MCF 10A (cell line): ENCODE measurements around the gene C1orf50. TPM values are rescaled to one million over a fixed set of nuclear protein-coding genes. Genes with fewer than 3 reads are reported as not detected.
A peak's percentile ranks its signal among the peaks of the same experiment; 100 is the strongest.

Experiments
- BruUV-seq: library from RNA; stranded (reverse); fragments of 400-500 nt; replicated peaks from 2 replicates; lab custom pipeline; 2021; lab: Mats Ljungman, UMichigan
- CTCF ChIA-PET: fragments of 300-600 bp; sonication (Branson Sonifier 250); formaldehyde crosslinking; extraction: SDS; loops from one replicate; lab custom pipeline; 2021; ENCODE audit warnings: antibody characterized with exemption, inconsistent platforms; lab: Yijun Ruan, JAX
- POLR2A ChIA-PET: fragments of 300-600, 350-650 bp; sonication (Branson Sonifier 250); formaldehyde crosslinking; extraction: SDS; loops from one replicate; lab custom pipeline; 2020; ENCODE audit warnings: antibody characterized with exemption, inconsistent platforms; lab: Yijun Ruan, JAX
- DNase-seq: peaks from one replicate; pipeline ENCODE4 v3.0.0-alpha.2; 2018; ENCODE audit not compliant: unreplicated experiment
- H3K27ac Mint-ChIP-seq: one replicate; pipeline ENCODE4 v1.8.0; 2022; ENCODE audit warnings: mild to moderate bottlenecking, low read depth, mixed read lengths; ENCODE audit not compliant: unreplicated experiment
- H3K27me3 Mint-ChIP-seq: one replicate; pipeline ENCODE4 v1.8.0; 2022; ENCODE audit warnings: mixed read lengths; ENCODE audit not compliant: insufficient read depth, unreplicated experiment
- H3K36me3 Mint-ChIP-seq: one replicate; pipeline ENCODE4 v1.8.0; 2022; ENCODE audit warnings: mild to moderate bottlenecking, moderate library complexity, mixed read lengths; ENCODE audit not compliant: insufficient read depth, unreplicated experiment
- H3K4me1 Mint-ChIP-seq: one replicate; pipeline ENCODE4 v1.8.0; 2022; ENCODE audit warnings: mixed read lengths; ENCODE audit not compliant: insufficient read depth, unreplicated experiment
- H3K4me3 Mint-ChIP-seq: one replicate; pipeline ENCODE4 v1.8.0; 2022; ENCODE audit warnings: mild to moderate bottlenecking, moderate library complexity, mixed read lengths; ENCODE audit not compliant: unreplicated experiment
- H3K9me3 Mint-ChIP-seq: one replicate; pipeline ENCODE4 v1.8.0; 2022; ENCODE audit warnings: mixed read lengths; ENCODE audit not compliant: unreplicated experiment
- CTCF ChIP-seq: fragments of 200-600 bp; IDR thresholded peaks from one replicate; pipeline ENCODE4 v1.8.0; 2022; ENCODE audit warnings: antibody characterized with exemption, mild to moderate bottlenecking; ENCODE audit not compliant: unreplicated experiment
- intact Hi-C: fragments of 100-400 bp; cut with micrococcal nuclease; formaldehyde crosslinking; loops from 2 replicates; pipeline ENCODE4 v1.14.1; 2022
- total RNA-seq: library from RNA; stranded (reverse); gene quantifications from 2 replicates; pipeline ENCODE4 v1.2.3, GENCODE V29; 2022

C1orf50 gene
- total RNA-seq, 1 experiment from 2014 or later, result 11.7 TPM

GRCh38 chr1:42817976-42818375 lies 50.9 kb downstream of the C1orf50 start:
- BruUV-seq, result no TSS peak
- ChIA-PET CTCF (no interaction called here), POLR2A (interaction anchor here (0.8 to 11.5 kb wide), 7 partner anchors 9 to 136 kb away, joined by 3 to 88 read pairs (median 4); partner anchors contain the start of genes C1orf50, P3H1, YBX1 and ZNF691)
- intact Hi-C loops, result no loop called here
- Mint-ChIP-seq H3K4me1 (peaks cover 21% of the 10 kb centered on the region), H3K4me3 (peak overlapping the region; percentile 71), H3K36me3 (peaks cover 10% of the 10 kb centered on the region), H3K27me3 (no peaks in the 10 kb centered on the region), H3K27ac (no peak overlapping the region), H3K9me3 (no peaks in the 10 kb centered on the region)
- DNase-seq, result no peak
- TF ChIP-seq CTCF, result no peak

- ChIA-PET POLR2A (interaction anchor here (0.7 to 11.5 kb wide), 4 partner anchors 9 to 1149 kb away, joined by 3 to 88 read pairs (median 6); partner anchors contain the start of gene ZNF691), CTCF (interaction anchor here (1.7 kb wide), 1 partner anchor 26 kb away, joined by 6 read pairs; the partner anchor contains the start of gene ZNF691)
- BruUV-seq, result no TSS peak
- H3K4me1 Mint-ChIP-seq, result peaks cover 19% of the 10 kb centered on the region
- H3K9me3 Mint-ChIP-seq, result no peaks in the 10 kb centered on the region
- peaks cover 11% of the 10 kb centered on the region for H3K36me3 Mint-ChIP-seq
- intact Hi-C loops, result no loop called here
- no peak overlapping the region for H3K4me3 Mint-ChIP-seq
- no peak for DNase-seq
- no peak overlapping the region for H3K27ac Mint-ChIP-seq
- no peaks in the 10 kb centered on the region for H3K27me3 Mint-ChIP-seq
- no peak for TF ChIP-seq CTCF
Observed at GRCh38 chr1:42820813-42821212, 53.8 kb downstream of the C1orf50 start.

- intact Hi-C loops, result no loop called here
- POLR2A ChIA-PET, result interaction anchor here (0.6 to 11.5 kb wide), 3 partner anchors 8 to 209 kb away, joined by 3 to 88 read pairs (median 7); partner anchors contain the start of gene ZNF691
- no peak overlapping the region for H3K4me3 Mint-ChIP-seq
- peaks cover 11% of the 10 kb centered on the region for H3K4me1 Mint-ChIP-seq
- H3K27me3 Mint-ChIP-seq, result no peaks in the 10 kb centered on the region
- no peak overlapping the region for H3K27ac Mint-ChIP-seq
- peaks cover 9% of the 10 kb centered on the region for H3K36me3 Mint-ChIP-seq
- no peak for DNase-seq
- no peaks in the 10 kb centered on the region for H3K9me3 Mint-ChIP-seq
- no peak for TF ChIP-seq CTCF
- CTCF ChIA-PET, result interaction anchor here (1.7 kb wide), 1 partner anchor 25 kb away, joined by 6 read pairs; the partner anchor contains the start of gene ZNF691
- BruUV-seq, result no TSS peak
Observed at GRCh38 chr1:42821690-42822089, 54.6 kb downstream of the C1orf50 start.

GRCh38 chr1:42822800-42823392 lies 55.8 kb downstream of the C1orf50 start:
- ChIA-PET POLR2A (interaction anchor here (11.5 kb wide), 1 partner anchor 23 kb away, joined by 88 read pairs; the partner anchor contains the start of gene ZNF691), CTCF (interaction anchor here (0.6 kb wide), 1 partner anchor 9 kb away, joined by 5 read pairs; no protein-coding TSS in a partner anchor)
- no TSS peak for BruUV-seq
- intact Hi-C loops, result no loop called here
- peaks cover 11% of the 10 kb centered on the region for H3K4me1 Mint-ChIP-seq
- H3K4me3 Mint-ChIP-seq, result no peak overlapping the region
- no peaks in the 10 kb centered on the region for H3K9me3 Mint-ChIP-seq
- H3K27me3 Mint-ChIP-seq, result no peaks in the 10 kb centered on the region
- peak; percentile 27 for DNase-seq
- peaks cover 5% of the 10 kb centered on the region for H3K36me3 Mint-ChIP-seq
- TF ChIP-seq CTCF, result no peak
- no peak overlapping the region for H3K27ac Mint-ChIP-seq
